GM18867 (cell line): ENCODE results near the gene PSMD5.
A peak's percentile ranks its signal among the peaks of the same experiment; 100 is the strongest.

Experiments
- ATAC-seq: cut with Tn5 transposase; IDR thresholded peaks from one replicate; pipeline ENCODE4 v1.9.1; 2021; ENCODE audit warnings: mild to moderate bottlenecking, moderate library complexity; ENCODE audit not compliant: unreplicated experiment

PSMD5 gene

DNA sequence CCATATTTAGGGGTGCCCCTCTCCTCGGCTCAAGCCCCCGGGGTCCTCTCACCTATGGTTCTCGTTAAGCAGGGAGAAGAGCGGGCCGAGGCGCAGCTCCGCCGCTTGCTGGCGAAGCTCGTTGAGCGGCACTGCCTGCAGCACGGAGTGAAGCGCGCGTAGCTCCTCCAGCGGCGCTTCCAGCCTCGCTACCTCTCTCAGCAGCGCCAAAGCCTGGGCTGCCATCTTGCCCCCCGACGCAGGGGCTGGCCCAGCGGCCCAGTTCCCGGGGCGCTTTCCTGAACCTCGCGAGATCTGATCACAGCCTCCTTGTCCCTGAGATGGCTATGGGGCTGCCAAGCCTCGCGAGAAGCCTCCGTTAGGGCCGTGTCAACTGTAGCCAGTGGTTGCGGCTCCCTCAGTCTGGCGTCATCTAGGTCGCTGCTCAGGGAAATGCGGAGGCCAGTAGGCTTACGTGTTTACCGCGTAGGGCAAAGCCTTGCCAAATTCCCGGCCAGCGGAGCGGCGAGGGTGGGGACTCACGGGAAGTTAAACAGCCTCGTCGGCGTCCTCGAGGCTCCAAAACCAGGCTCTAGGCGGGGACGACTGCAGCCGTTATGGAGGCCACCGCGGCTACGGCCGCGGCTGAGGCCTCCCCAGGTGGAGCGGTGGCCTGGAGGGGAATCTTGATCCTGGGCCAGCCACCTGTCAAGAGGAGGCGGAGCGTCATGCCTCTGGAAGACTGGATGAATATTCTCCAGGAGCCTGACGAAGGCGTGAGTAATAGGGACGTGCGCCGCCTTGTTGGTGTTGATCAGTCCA is at the start of gene PSMD5:
Gene PSMD5 (minus strand): TSS at position 238 of the 801 bp plus-strand sequence. CDS start 13 bp downstream, at position 225.
- peak; percentile 99 for ATAC-seq

DNA sequence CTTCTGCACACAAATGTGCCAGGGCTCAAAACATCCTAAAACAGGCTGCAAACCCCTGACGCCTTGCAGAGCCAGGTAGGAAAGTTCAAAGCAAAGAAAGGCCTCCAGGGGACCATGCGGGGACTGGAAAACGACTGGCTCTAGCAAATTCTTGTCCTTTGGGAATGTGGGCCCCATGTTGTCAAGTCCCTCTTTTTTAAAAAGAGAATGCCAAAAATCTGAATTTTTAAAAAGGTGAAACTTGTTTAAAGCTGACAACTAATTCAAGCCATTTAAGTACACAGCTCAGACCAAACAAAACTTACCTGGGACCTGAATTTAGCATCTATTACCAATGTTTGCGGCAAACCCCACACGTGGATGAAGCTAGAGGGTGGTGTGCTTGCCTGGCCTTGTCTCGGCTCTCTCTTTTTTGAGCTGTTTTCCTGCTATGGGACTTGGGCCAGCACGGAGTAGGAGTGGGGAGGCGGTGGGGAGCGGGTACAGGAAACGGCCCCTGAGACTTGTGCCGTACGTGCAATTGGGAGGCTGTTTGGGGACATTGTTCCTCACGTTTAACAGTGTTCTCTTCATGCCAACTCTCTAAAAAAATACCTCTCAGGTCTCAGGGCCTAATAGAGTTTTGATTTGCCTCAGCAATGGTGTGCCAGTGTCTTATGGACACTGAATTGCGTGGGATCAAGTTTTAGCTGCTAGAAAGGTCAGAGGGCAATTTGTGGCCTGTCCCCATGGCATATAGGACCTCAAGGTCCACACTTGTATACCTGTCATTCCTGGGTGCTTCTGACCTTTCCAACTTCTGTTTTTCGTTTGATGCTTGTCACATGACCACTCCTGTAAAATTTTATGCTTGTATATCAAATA is 49.4 kb upstream of the PSMD5 start:
- ATAC-seq: peak; percentile 40

DNA sequence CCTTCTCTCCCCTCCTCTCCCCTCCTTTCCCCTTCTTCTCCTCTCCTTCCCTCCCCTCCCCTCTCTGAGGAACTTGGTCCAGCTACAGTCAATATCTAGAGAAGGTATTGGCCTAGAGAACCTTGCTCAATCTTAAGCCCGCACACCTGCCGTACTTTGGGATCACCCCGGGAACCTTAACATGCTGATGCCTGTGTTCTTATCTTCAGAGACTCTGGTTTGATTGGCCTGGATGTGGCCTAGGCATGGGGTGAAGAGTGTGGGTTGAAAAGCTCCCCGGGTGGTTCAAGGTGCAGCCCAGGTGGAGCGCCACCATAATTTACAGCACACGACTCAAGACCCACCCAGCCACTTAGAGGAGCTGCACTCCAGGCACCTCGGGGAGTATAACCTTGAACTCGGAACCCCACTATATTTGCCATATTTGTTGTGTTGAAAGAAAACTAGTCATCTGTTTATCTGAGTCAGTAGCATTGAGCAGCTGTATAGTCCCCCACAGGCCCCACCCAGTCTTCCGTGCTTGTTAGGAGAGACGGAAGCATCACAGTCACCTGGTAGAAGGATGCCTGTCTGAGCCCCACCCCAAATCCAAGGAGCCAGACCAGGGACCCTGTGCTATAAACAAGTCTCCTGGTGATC is 48.6 kb upstream of the PSMD5 start:
- ATAC-seq: no peak

DNA sequence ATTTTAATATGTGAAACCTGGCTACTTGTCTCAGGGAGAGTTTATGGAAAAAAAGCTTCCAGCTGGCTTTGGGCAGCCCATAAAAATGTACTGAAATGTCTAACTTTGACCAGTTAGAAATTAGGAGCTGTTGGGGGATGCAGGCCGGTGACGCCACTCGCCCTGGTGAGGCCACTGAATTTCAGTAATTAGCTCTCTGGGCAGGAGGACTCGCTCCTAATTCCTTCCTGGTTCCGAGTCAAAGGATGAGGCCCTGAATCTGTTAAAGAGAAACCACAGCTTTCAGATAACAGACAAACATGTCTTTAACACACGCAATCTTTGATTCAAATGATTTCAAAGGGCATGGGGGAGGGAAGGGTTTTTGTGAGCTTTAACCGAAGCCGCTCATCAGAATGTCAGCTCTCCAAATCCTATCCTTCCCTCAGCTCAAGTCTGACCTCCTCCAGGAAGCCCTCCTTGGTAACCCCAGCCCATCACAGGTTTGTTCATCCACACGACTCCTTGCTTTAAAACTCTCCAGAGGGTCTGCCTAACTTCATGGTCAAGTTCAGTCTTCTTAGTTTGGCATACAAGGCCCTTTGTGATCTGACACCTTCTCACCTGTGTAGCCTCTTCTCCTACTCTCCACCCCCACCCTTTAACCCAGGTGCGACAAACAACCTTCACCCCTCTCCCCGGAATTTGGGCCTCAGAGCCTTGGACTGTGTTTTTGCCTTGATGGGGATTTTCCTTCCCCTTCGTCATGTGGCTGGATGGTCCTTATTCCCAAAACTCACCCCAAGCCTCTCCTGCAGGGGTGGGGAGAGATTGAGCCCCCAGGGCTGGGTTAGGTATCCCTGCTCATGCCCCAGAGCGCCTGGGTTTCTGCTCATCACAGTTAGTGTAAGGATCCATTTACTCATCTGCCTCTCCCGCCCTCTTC is 47.9 kb upstream of the PSMD5 start:
- ATAC-seq: no peak

DNA sequence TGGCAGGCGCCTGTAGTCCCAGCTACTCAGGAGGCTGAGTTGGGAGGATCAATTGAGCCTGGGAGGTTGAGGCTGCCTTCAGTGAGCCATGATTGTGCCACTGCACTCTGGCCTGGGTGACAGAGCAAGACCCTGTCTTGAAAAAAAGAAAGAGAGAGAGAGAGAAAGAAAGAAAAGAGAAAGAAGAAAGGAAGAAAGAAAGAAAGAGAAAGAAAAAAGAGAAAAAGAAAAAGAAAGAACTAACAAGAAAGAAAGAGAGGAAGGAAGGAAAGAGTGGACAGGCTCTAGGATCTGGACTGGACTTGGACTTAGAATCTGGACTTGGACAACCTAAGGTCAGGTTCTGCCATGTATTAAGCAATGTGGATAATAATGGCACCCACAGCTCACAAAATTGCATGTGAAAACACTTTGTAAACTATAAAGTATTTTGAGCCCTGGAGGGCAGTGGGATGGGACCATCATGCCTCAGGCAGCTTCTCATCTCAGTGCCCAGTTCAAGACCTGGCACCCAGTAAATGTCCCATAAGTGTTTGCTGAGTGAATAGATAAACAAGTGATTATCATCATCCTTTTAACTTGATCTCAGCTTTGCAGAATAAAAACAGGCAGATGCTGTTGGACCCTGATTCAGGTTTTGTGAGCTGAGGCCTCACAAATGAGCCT is 47.0 kb upstream of the PSMD5 start:
- no peak for ATAC-seq

DNA sequence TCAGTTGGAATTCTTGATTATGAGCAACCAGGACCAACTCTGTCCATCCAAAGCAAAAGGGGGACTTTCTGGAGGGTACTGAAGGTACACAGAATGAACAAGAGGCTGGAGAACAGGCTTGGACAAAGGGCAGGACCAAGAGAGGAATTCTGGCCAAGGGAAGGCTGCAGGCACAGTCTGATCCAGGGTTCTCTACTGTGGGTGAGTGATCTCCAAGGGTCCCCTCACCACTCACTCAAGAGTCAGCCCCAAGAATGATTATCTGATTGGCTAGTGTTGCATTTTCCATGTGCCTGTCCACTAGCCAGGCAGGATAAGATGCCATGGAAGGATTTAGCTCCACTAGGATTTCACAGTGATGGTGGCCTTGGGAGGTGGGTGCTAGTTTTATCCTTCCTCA is 45.9 kb upstream of the PSMD5 start:
- no peak for ATAC-seq

DNA sequence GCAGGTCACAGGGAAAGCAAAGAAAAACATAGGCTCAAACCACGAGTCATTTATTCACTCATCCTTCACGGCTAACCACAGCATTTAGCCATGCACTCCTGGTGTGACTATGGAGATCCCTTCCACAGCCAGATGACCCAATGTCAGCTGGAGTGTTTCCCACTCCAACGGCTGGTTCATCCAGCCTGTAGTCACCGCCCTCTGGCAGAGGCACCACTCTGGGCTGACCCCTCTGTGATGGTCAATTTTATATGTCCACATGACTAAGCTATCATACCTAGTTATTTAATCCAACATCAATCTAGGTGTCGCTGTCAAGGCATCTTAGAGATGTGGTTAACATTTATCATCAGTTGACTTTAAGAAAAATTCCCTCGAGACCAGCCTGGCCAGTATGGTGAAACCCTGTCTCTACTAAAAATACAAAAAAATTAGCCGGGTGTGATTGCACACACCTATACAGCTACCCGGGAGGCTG is 43.8 kb upstream of the PSMD5 start:
- no peak for ATAC-seq

DNA sequence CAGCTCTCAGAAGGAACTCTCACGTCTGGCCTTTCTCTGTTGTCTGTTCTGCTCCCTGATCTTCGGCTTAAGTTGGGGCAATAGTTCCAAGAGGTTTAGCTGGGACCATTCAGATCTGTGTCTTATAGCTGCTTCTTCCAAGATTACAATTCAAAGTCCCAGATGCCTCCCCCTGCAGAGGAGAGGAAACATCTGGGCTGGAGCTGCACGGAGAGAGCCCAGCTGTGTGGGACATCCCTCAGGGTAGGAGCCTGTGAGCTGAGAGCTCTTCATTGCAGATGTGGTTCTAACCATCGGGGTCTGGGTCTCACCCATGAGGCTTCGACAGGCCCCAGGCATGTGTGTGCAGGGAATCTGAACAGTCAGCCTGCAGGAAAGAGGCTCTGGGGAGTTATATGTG is 43.2 kb upstream of the PSMD5 start:
- no peak for ATAC-seq

DNA sequence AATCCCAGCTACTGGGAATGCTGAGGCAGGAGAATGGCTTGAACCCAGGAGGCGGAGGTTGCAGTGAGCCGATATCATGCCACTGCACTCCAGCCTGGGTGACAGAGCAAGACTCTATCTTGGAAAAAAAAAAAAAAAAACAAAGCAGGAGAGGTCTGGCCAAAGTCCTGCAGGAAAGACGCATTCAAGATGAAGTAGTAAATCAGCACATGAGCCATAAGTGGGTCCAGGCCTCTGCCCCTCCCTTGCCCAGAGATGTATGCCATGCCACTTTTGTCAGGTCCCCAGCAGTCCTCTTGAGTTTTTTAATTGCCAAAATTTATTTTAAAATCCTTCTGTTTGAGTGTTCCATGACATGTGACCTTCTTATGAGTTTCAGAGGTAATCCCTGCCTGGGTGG is 42.7 kb upstream of the PSMD5 start:
- ATAC-seq: no peak

DNA sequence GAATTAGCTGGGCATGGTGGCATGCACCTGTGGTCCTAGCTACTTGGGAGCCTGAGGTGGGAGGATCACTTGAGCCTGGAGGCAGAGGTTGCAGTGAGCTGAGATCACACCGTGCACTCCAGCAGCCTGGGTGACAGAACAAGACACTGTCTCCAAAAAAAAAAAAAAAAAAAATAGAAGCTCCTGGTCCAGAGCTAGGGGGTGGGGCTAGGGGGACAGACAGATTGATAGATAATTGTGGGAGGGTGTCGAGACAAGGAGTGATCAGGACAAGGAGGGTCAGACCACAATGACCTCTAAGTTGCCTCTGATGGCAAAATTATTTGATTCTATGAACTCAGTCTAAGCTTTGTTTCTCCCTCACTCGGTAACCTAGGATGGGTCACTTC is 40.9 kb upstream of the PSMD5 start:
- no peak for ATAC-seq

DNA sequence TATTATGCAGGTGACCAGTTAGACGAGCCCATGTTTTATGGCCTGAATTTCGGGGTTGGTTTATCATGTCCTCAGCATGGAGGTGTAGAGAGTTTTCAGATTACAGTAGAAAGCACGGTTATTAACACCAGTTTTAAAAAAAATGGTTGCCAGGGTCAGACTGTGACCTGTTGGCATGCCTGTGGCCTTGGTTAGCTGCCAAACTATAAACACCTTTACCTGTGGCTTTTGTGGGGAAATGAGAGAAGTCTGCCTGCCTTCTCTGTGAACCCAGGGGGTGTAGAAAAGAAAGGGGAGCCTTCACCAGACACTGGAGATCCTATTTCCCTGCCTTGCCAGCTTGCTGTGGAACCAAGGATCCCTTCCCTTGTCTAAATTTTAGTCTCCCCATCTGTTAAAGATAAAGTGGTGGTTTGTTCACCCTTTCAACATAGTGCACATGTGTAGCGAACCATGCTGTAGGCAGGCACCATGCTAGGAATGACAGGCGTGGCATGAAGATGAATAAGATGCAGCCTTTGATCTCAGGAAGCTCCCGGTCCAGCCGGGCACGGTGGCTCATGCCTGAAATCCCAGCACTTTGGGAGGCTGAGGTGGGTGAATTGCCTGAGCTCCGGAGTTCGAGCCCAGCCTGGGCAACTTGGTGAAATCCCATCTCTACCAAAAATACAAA is 40.3 kb upstream of the PSMD5 start:
- no peak for ATAC-seq

DNA sequence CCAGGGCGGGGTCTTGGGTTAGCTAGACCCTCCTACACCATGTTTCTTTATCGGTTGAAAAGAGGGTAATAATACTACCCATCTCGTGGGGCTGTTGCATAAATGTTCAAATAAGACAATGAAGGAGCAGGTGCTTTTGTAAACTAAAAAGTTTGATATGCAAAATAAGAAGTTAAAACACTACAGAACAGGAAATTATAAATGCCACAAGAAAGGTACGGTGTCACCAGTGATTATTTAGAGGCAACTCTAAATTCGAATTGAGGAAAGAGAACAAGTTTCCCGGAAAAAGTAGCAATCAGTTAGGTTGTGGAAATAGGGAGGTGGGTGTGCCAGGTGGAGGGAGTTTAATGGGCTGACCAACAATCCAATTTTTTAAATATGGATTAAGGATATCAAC is 36.7 kb upstream of the PSMD5 start:
- ATAC-seq: no peak

DNA sequence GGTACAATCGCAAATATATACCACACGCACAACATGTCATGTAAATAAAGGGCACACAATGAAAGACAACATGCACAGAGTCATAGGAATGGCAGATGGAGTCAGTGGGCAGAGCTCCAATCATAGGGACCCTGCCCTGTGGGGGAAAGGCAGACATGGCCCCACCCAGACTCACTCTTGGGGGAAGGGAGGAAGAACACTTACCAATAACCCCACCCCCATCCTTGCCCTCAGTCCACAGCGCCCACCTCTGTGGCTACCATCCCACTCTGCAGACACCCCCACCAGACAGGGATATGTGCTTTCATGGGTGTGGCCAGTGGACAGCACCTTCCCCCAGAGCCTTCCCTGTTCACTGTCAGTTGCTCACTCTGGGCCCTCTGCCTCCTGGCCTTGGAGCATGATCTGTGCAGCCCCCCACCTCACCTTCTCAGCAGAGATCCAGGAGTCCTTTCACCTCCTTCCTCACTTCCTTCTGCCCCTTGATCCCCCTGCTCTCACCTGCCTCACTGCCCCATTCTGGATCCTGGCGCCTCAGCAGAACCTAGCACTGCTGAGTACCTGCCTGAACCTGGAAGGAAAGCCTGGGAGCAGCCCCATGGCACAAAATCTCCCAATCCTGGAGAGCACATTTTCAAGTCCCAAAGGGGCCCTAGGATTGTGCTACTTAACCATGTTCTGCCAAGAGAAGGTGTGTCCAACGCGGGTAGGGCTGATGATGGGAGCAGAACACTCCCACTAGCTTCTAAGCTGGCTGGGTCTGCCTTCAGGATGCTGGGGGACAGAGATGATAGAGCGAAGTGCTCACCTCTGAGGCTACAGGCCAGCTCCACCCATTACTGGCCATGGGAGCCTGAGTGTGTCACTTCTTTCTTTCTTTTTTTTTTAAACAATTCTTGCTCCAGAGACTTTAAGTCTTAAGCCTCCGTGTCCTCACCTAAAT is 35.7 kb upstream of the PSMD5 start:
- no peak for ATAC-seq

DNA sequence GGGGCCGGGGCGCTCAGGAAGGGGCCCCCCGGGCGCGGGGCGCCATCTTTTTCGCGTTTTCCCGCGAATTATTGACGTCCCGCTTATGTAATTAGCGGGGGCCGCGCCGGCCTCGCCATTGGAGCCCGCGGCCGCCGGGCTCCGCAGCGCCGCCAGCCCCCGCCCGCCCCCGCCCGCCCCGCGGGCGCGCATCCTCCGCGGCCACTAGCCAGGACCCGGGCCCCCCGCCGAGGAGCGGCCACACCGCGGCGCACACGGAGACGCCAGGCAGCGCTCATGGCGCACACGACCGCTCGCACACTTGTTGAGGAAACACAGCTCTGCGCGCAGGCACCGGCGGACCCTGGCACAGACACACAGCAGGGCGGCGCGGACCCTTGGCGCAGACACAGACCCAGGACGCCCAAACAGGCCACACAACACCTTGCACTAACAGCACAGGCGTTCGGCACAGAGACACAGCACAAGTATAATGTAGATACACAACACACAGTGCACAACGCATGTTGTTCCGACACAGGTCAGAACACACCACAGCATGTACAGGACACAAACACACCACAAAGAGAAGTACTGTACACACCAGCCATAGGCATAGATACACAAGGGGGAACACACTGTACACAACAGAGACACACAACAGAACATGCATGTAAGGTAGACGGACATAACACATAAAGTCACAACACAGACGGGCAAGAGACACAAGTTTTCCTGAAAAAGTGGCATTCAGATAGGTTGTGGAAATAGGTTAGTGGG is 34.7 kb upstream of the PSMD5 start:
- ATAC-seq: peak; percentile 44

DNA sequence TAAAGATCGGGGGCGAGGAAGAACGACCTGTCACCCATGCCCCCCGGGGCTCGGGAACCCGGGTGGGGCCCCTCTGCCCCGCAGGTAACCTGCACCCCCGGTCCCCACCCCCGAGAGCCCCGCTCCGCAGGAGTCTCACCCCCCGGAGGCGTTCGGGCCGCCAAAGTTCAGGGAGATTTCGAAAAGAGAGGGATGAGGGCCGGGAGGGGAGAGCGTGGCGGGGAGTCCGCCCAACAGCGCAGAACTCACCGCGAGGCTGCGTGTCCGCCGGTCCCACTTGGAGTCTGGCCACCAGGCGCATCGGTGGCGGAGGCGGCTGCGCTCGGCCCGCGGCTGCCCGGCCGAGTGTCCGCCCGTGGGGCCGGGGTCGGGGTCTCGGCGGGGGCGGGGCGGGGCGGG is 34.1 kb upstream of the PSMD5 start, which contains the start of gene PHF19:
Gene PHF19 (minus strand): TSS at position 347 of the 399 bp plus-strand sequence. CDS start 2,447 bp downstream, outside the sequence.
- peak; percentile 19 for ATAC-seq

DNA sequence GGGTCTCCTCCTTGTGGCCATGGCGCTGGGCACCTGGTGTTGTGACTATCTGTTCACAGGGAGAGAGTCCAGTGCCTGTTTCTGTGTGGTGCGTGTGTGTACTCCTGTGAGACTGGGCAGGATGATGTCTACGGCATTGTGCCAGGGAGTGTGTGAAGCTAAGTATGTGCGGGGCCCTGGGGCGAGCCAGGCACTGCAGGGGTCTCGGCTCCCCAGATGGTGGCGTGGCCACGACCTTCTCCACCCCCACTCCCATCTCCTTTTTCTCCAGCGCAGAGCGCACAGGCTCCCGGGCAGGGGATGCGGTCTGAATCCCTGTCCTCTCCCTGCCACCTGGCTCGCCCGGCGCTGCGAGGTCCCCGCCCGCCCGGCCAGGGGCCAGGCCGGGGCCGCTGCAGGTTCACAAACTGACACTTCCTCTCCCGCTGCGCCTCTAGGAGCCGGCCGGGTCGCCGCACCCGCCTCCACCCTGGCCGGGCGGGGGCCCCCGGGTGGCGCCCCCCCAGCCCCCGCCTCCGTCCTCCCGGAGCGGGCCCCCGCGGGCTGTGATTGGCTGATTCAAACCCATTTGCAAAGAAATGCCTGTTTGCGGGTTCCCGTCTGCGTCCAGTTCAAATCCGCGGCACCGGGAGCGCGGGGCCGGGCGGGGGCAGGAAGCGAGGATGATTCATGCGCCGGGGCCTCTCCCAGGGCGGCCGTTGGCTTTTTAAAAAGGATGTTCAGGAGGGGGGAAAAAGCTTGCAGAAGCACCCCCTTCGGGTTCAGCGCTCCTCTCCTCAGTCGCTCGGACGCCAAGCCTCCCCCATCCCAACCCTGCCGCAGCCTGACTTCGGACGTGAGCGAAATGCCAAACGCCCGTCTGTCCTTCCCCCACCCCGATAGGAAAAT is 33.5 kb upstream of the PSMD5 start:
- ATAC-seq: peak; percentile 65

DNA sequence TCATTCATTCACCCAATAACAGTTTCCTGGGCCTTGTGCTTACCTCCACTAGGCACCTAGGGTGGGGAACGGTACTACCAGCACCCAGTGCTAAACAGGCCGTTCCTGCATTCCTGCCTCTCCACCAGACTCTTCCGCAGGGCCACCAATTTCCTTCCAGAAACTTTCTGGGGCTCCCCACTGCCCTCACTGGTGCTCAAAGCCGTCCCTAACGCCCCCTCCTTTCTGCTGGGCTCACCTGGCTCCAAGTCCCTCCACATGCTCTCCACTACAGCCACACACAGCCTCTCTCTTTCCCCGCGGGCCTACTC is 32.9 kb upstream of the PSMD5 start:
- ATAC-seq: no peak
